H1 (cell line): ENCODE data around the gene CCDC185. TPM values are rescaled to one million over a fixed set of nuclear protein-coding genes. Genes with fewer than 3 reads are reported as not detected.

Experiments
- CTCF ChIA-PET: fragments of 300-600 bp; sonication (Branson Sonifier 250); formaldehyde crosslinking; loops from one replicate; lab custom pipeline; 2021; ENCODE audit not compliant: partially characterized antibody; lab: Charles Lee
- POLR2A ChIA-PET: fragments of 300-600 bp; sonication (Branson Sonifier 250); formaldehyde crosslinking; loops from one replicate; lab custom pipeline; 2021; ENCODE audit warnings: inconsistent platforms; ENCODE audit not compliant: partially characterized antibody; lab: Charles Lee
- DNase-seq, 2 experiments: peaks; one replicate each; pipeline versions ENCODE4 v3.0.0 to v3.0.0-alpha.2; 2010 to 2022; ENCODE audit warnings: low spot score in 2 of 2, low read depth in 1 of 2, mixed read lengths in 1 of 2
- FAIRE-seq: peaks from 2 replicates; lab custom pipeline; 2011; peaks lifted over from hg19 to GRCh38; lab: Jason Lieb, UNC
- H2AFZ ChIP-seq: 2 replicates; pipeline ENCODE4 v1.8.1; 2012; ENCODE audit warnings: low read length, inconsistent platforms
- H2AK5ac ChIP-seq: 2 replicates; pipeline ENCODE4 v1.6.1; 2013; ENCODE audit warnings: low read depth, low read length
- H2BK120ac ChIP-seq: replicated peaks from 2 replicates; pipeline ENCODE3; 2013; ENCODE audit warnings: low read depth, low read length, inconsistent platforms
- H2BK12ac ChIP-seq: 2 replicates; pipeline ENCODE4 v1.6.1; 2013; ENCODE audit warnings: low read depth, low read length
- H2BK15ac ChIP-seq: 2 replicates; pipeline ENCODE4 v1.6.1; 2013; ENCODE audit warnings: low read length
- H2BK20ac ChIP-seq: 2 replicates; pipeline ENCODE4 v1.6.1; 2013; ENCODE audit warnings: low read length
- H2BK5ac ChIP-seq: 2 replicates; pipeline ENCODE4 v1.6.1; 2013; ENCODE audit warnings: low read depth, low read length
- H3K14ac ChIP-seq: 2 replicates; pipeline ENCODE4 v1.6.1; 2013; ENCODE audit warnings: inconsistent platforms; ENCODE audit not compliant: insufficient read length
- H3K18ac ChIP-seq: 2 replicates; pipeline ENCODE4 v1.6.1; 2013; ENCODE audit warnings: low read length; ENCODE audit errors: extremely low read depth
- H3K23ac ChIP-seq: 2 replicates; pipeline ENCODE4 v1.6.1; 2013; ENCODE audit warnings: inconsistent platforms; ENCODE audit not compliant: insufficient read length
- H3K23me2 ChIP-seq: 2 replicates; pipeline ENCODE4 v1.6.1; 2013; ENCODE audit warnings: low read depth, low read length
- H3K27ac ChIP-seq: 2 replicates; pipeline ENCODE4 v1.6.1; 2011; ENCODE audit warnings: low read depth, low read length, inconsistent platforms
- H3K27me3 ChIP-seq, 4 experiments: replicated peaks in 1 of 4; 1 replicate in 1 of 4; 2 replicates in 3 of 4; pipeline versions ENCODE4 v1.6.1 to v1.8.1; 2011 to 2013; ENCODE audit warnings: low read length in 3 of 4, mild to moderate bottlenecking in 3 of 4, inconsistent platforms in 2 of 4, mixed read lengths in 2 of 4, moderate library complexity in 1 of 4; ENCODE audit not compliant: control insufficient read depth in 3 of 4, insufficient read depth in 3 of 4; ENCODE audit errors: extremely low read depth in 1 of 4
- H3K36me3 ChIP-seq, 4 experiments: 2 replicates each; pipeline versions ENCODE4 v1.6.1 to v1.8.1; 2011 to 2013; ENCODE audit warnings: mild to moderate bottlenecking in 4 of 4, low read length in 3 of 4, moderate library complexity in 2 of 4, control low read depth in 1 of 4, inconsistent platforms in 1 of 4; ENCODE audit not compliant: insufficient read depth in 4 of 4, control insufficient read depth in 2 of 4
- H3K4ac ChIP-seq: replicated peaks from 2 replicates; pipeline ENCODE3; 2013; ENCODE audit warnings: low read length, low read depth, mixed read lengths, inconsistent platforms; ENCODE audit not compliant: insufficient read length
- H3K4me1 ChIP-seq, 4 experiments: replicated peaks in 1 of 4; 1 replicate in 1 of 4; 2 replicates in 3 of 4; pipeline versions ENCODE4 v1.6.1 to v1.8.1; 2011 to 2013; ENCODE audit warnings: low read length in 3 of 4, inconsistent platforms in 2 of 4, mixed read lengths in 1 of 4; ENCODE audit not compliant: insufficient read depth in 4 of 4, control insufficient read depth in 3 of 4
- H3K4me2 ChIP-seq, 2 experiments: 2 replicates each; pipeline versions ENCODE4 v1.6.1 to v1.8.1; 2011 to 2013; ENCODE audit warnings: low read depth in 2 of 2, low read length in 2 of 2, control low read depth in 1 of 2, inconsistent platforms in 1 of 2, mild to moderate bottlenecking in 1 of 2; ENCODE audit not compliant: insufficient read depth in 1 of 2
- H3K4me3 ChIP-seq, 4 experiments: fragments of 200-600, 300-600 bp in 1 of 4; sonication (generic), shearing (Covaris generic), sonication (Bioruptor Twin) in 1 of 4; 2 replicates each; pipeline versions ENCODE4 v1.5.1 to v1.8.1; 2011 to 2016; ENCODE audit warnings: low read length in 4 of 4, low read depth in 3 of 4, control low read depth in 2 of 4, inconsistent platforms in 2 of 4, mild to moderate bottlenecking in 2 of 4, mixed read lengths in 1 of 4, moderate library complexity in 1 of 4; ENCODE audit not compliant: insufficient read depth in 2 of 4; ENCODE audit errors: extremely low read depth in 1 of 4
- H3K56ac ChIP-seq: replicated peaks from 2 replicates; pipeline ENCODE3; 2013; ENCODE audit warnings: low read depth, mild to moderate bottlenecking, mixed read lengths, low read length, inconsistent platforms; ENCODE audit not compliant: insufficient read length
- H3K79me1 ChIP-seq: 2 replicates; pipeline ENCODE4 v1.6.1; 2013; ENCODE audit warnings: low read depth, low read length, control low read depth
- H3K79me2 ChIP-seq, 2 experiments: 2 replicates each; pipeline versions ENCODE4 v1.6.1 to v1.8.1; 2012 to 2013; ENCODE audit warnings: low read length in 2 of 2, mild to moderate bottlenecking in 2 of 2, inconsistent platforms in 1 of 2; ENCODE audit not compliant: insufficient read depth in 2 of 2, control insufficient read depth in 1 of 2
- H3K9ac ChIP-seq, 4 experiments: replicated peaks in 1 of 4; 1 replicate in 1 of 4; 2 replicates in 3 of 4; pipeline versions ENCODE4 v1.6.1 to v1.8.1; 2011 to 2013; ENCODE audit warnings: low read depth in 3 of 4, low read length in 3 of 4, control low read depth in 2 of 4, mild to moderate bottlenecking in 2 of 4, moderate library complexity in 2 of 4, inconsistent platforms in 1 of 4; ENCODE audit errors: extremely low read depth in 1 of 4
- H3K9me3 ChIP-seq, 2 experiments: 2 replicates each; pipeline versions ENCODE4 v1.6.1 to v1.8.1; 2012 to 2013; ENCODE audit warnings: mild to moderate bottlenecking in 2 of 2, moderate library complexity in 2 of 2, control low read depth in 1 of 2, inconsistent platforms in 1 of 2, low read depth in 1 of 2, low read length in 1 of 2, mixed read lengths in 1 of 2; ENCODE audit not compliant: insufficient read depth in 2 of 2
- H4K20me1 ChIP-seq, 2 experiments: replicated peaks in 1 of 2; 2 replicates each; pipeline versions ENCODE3 to v1.8.1; 2011 to 2013; ENCODE audit warnings: inconsistent platforms in 2 of 2, low read length in 2 of 2, mild to moderate bottlenecking in 1 of 2; ENCODE audit not compliant: insufficient read depth in 2 of 2, control insufficient read depth in 1 of 2
- H4K5ac ChIP-seq: 2 replicates; pipeline ENCODE4 v1.6.1; 2013; ENCODE audit warnings: low read length, low read depth, mixed read lengths, inconsistent platforms; ENCODE audit not compliant: insufficient read length
- H4K8ac ChIP-seq: 2 replicates; pipeline ENCODE4 v1.8.0; 2013; ENCODE audit warnings: mild to moderate bottlenecking, moderate library complexity, low read length, inconsistent platforms; ENCODE audit not compliant: insufficient read depth; ENCODE audit errors: extremely low read depth
- H4K91ac ChIP-seq: replicated peaks from 2 replicates; pipeline ENCODE3; 2013; ENCODE audit warnings: low read length, mixed read lengths, inconsistent platforms; ENCODE audit not compliant: insufficient read length
- EP300 ChIP-seq, 2 experiments: IDR thresholded peaks; 1 replicate in 1 of 2; 2 replicates in 1 of 2; pipeline ENCODE4 v1.6.1; 2011 to 2012; ENCODE audit warnings: low read depth in 2 of 2, low read length in 2 of 2, mild to moderate bottlenecking in 2 of 2, borderline replicate concordance in 1 of 2, inconsistent platforms in 1 of 2, moderate library complexity in 1 of 2
- KDM1A ChIP-seq: fragments of 200-600, 300-600 bp; sonication (generic); IDR thresholded peaks from 2 replicates; pipeline ENCODE4 v1.7.1; 2016; ENCODE audit warnings: mild to moderate bottlenecking, low read length, borderline replicate concordance
- polyA plus RNA-seq, 7 experiments: library from polyadenylated mRNA; depleted of rRNA in 3 of 7; stranded (reverse) in 5 of 7; unstranded in 2 of 7; fragments of >200 nt in 5 of 7; fragments of 200-250 nt in 2 of 7; gene quantifications; 1 replicate in 5 of 7; 2 replicates in 1 of 7; 4 replicates in 1 of 7; pipeline versions ENCODE4 v1.2.1 to v1.2.3, GENCODE V29; 2011 to 2013; ENCODE audit warnings: missing spikeins in 2 of 7, mixed read lengths in 2 of 7
- total RNA-seq: library from RNA; stranded (reverse); fragmentation: NEBNext Ultra II Directional; extraction: Animal tissue kit (Norgen Biotek cat#: 25700); gene quantifications from 2 replicates; pipeline ENCODE4 v1.2.1, GENCODE V29; 2021

CCDC185 gene
- total and polyA plus RNA-seq, 2 of the 8 experiments (the other 6 are each of a cell fraction or from before 2014, with no cell fraction given), result not detected

- Histone ChIP-seq H3K4me1 (no peaks in the 10 kb centered on the region), H3K9ac (no peak overlapping the region), H3K23me2 (no peaks in the 10 kb centered on the region), H3K56ac (no peak overlapping the region), H4K5ac (no peak overlapping the region), H2BK20ac (no peak overlapping the region), H3K79me1 (no peaks in the 10 kb centered on the region), H3K4me3 (no peak overlapping the region), H3K14ac (no peak overlapping the region), H3K4ac (no peak overlapping the region), H2AK5ac (no peak overlapping the region), H2BK15ac (no peak overlapping the region), H3K27ac (no peak overlapping the region), H2BK12ac (no peak overlapping the region), H3K9me3 (no peaks in the 10 kb centered on the region), H2AFZ (no peak overlapping the region), H3K27me3 (no peaks in the 10 kb centered on the region), H4K20me1 (no peaks in the 10 kb centered on the region), H3K36me3 (no peaks in the 10 kb centered on the region), H3K23ac (no peak overlapping the region), H2BK120ac (no peak overlapping the region)
- POLR2A ChIA-PET, result no interaction called here
- no peak for DNase-seq
- no peak for FAIRE-seq
- CTCF ChIA-PET, result no interaction called here
- TF ChIP-seq KDM1A, result no peak
- no peak for TF ChIP-seq EP300 (IDR thresholded peaks at IDR 0.05; ENCODE audit: borderline replicate concordance in 1 of 2, low read depth in 2 of 2, low read length in 2 of 2)
- TF ChIP-seq, all 59 proteins: peak for 0
- no peak overlapping the region for H4K8ac ChIP-seq
- H4K91ac ChIP-seq, result no peak overlapping the region
- no peak overlapping the region for H2BK5ac ChIP-seq
- H3K4me2 ChIP-seq, result no peak overlapping the region
- no peaks in the 10 kb centered on the region for H3K79me2 ChIP-seq
- H3K18ac ChIP-seq, result no peak overlapping the region
Observed at GRCh38 chr1:223410036-223410435, 16.8 kb downstream of the CCDC185 start.
